MM.1S (cell line): ENCODE data around the gene PTGER1.

Experiments used
- DNase-seq: peaks from one replicate; pipeline ENCODE4 v3.0.0-alpha.2; 2015
- H2AFZ ChIP-seq: fragments of 300-600 bp; sonication (generic); 2 replicates; pipeline ENCODE4 v1.6.0; 2016; ENCODE audit warnings: antibody characterized with exemption, low read length
- H3F3A ChIP-seq: fragments of 300-600 bp; sonication (generic); 2 replicates; pipeline ENCODE4 v1.6.1; 2016; ENCODE audit warnings: mild to moderate bottlenecking, antibody characterized with exemption, low read length, moderate library complexity, mixed read lengths; ENCODE audit not compliant: insufficient read depth
- H3K27ac ChIP-seq: fragments of 300-600 bp; sonication (generic); 2 replicates; pipeline ENCODE4 v1.5.1; 2016; ENCODE audit warnings: mild to moderate bottlenecking, low read length
- H3K27me3 ChIP-seq: fragments of 300-600 bp; sonication (generic); replicated peaks from 2 replicates; pipeline ENCODE4 v1.6.0; 2016; ENCODE audit warnings: low read length; ENCODE audit not compliant: insufficient read depth
- H3K36me3 ChIP-seq: fragments of 300-600 bp; sonication (generic); replicated peaks from 2 replicates; pipeline ENCODE4 v1.6.1; 2016; ENCODE audit warnings: mild to moderate bottlenecking, low read length, mixed read lengths; ENCODE audit not compliant: insufficient read depth
- H3K4me1 ChIP-seq: fragments of 300-600 bp; sonication (generic); 2 replicates; pipeline ENCODE4 v1.6.1; 2016; ENCODE audit warnings: low read length, mixed read lengths
- H3K4me2 ChIP-seq: fragments of 300-600 bp; sonication (generic); 2 replicates; pipeline ENCODE4 v1.6.0; 2016; ENCODE audit warnings: low read depth, low read length
- H3K4me3 ChIP-seq: fragments of 300-600 bp; sonication (generic); 2 replicates; pipeline ENCODE4 v1.5.1; 2016; ENCODE audit warnings: low read length, mixed read lengths
- H3K79me2 ChIP-seq: fragments of 300-600 bp; sonication (generic); 2 replicates; pipeline ENCODE4 v1.6.1; 2016; ENCODE audit warnings: mixed run types, low read length, mixed read lengths
- H3K9ac ChIP-seq: fragments of 300-600 bp; sonication (generic); 2 replicates; pipeline ENCODE4 v1.6.1; 2016; ENCODE audit warnings: low read length, mixed read lengths
- H3K9me2 ChIP-seq: fragments of 300-600 bp; sonication (generic); replicated peaks from 2 replicates; pipeline ENCODE4 v1.6.1; 2016; ENCODE audit warnings: mild to moderate bottlenecking, low read length, mixed read lengths; ENCODE audit not compliant: insufficient read depth
- H3K9me3 ChIP-seq: fragments of 300-600 bp; sonication (generic); replicated peaks from 2 replicates; pipeline ENCODE4 v1.6.1; 2016; ENCODE audit warnings: mild to moderate bottlenecking, low read length, mixed read lengths; ENCODE audit not compliant: insufficient read depth
- H4K20me1 ChIP-seq: fragments of 300-600 bp; sonication (generic); 2 replicates; pipeline ENCODE4 v1.6.1; 2016; ENCODE audit warnings: mild to moderate bottlenecking, low read length, moderate library complexity, mixed read lengths; ENCODE audit not compliant: insufficient read depth
- CTCF ChIP-seq: fragments of 300-600 bp; sonication (generic); IDR thresholded peaks from 2 replicates; pipeline ENCODE4 v1.5.1; 2016; ENCODE audit warnings: antibody characterized with exemption, low read length, mixed read lengths
- EZH2 ChIP-seq: fragments of 300-600 bp; sonication (generic); optimal IDR thresholded peaks from 2 replicates; pipeline ENCODE3; 2017; ENCODE audit warnings: low read depth, mild to moderate bottlenecking, antibody characterized with exemption, low read length, mixed read lengths
- EZH2phosphoT487 ChIP-seq: fragments of 300-600 bp; sonication (generic); IDR thresholded peaks from 2 replicates; pipeline ENCODE4 v1.6.1; 2018; ENCODE audit warnings: antibody characterized with exemption, low read length

The PTGER1 gene

GRCh38 chr19:14487370-14488125, 12.4 kb upstream of the PTGER1 start:
- Histone ChIP-seq H3K36me3 (no peaks in the 10 kb centered on the region), H4K20me1 (no peaks in the 10 kb centered on the region), H3K9ac (no peak overlapping the region), H3K27me3 (no peaks in the 10 kb centered on the region), H3K4me1 (no peaks in the 10 kb centered on the region), H3F3A (no peaks in the 10 kb centered on the region; the same call in 1 of the 2 replicates), H3K79me2 (no peaks in the 10 kb centered on the region), H3K27ac (no peak overlapping the region), H3K9me2 (no peaks in the 10 kb centered on the region), H2AFZ (no peak overlapping the region), H3K4me3 (no peak overlapping the region), H3K4me2 (no peak overlapping the region), H3K9me3 (no peaks in the 10 kb centered on the region)
- TF ChIP-seq CTCF (no peak), EZH2phosphoT487 (no peak), EZH2 (no peak)
- DNase-seq: no peak

DNA sequence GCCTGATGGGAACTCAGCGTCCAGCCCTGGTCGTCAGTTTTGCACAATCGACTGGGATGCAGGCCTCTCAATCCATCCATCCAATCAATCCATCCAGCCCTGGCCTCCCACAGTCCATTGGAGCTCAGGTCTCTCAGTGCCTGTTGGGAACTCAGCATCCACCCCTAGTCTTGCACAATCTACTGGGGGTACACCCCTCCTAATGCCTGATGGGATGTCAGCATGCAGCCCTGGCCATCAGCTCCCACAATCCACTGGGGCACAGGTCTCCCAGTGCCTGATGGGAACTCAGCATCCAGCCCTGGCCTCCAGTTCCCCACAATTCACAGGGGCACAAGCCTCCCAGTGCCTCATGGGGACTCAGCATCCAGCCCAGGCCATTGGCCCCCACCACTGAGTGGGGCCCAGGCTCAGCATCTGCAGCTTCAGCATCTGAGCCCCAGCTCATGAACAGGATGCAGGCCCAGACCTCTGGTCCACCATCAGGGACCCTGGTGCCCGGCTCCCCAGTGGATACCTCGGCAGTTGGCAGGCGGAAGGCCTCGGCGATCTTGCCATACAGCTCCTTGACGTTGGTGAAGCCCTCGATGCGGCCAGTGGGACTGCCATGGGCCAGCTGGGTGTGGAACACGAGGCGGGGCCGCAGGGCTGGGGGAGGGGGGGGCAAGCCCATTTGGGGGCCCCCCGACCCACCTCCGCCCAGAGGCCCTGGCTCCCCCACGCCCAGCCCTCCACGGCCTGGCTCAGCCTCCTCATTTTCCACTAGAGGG, 7.2 kb upstream of the PTGER1 start:
- no peak for TF ChIP-seq EZH2
- no peak for TF ChIP-seq EZH2phosphoT487
- TF ChIP-seq CTCF: no peak
- H3K4me1 ChIP-seq: no peaks in the 10 kb centered on the region
- no peaks in the 10 kb centered on the region; the same call in 1 of the 2 replicates for H3F3A ChIP-seq
- H3K79me2 ChIP-seq: no peaks in the 10 kb centered on the region
- H3K4me2 ChIP-seq: no peak overlapping the region
- H4K20me1 ChIP-seq: no peaks in the 10 kb centered on the region
- no peak overlapping the region for H3K4me3 ChIP-seq
- no peak overlapping the region for H2AFZ ChIP-seq
- peaks cover 6% of the 10 kb centered on the region; the same call in 1 of the 2 replicates for H3K27me3 ChIP-seq
- no peak overlapping the region for H3K9ac ChIP-seq
- H3K27ac ChIP-seq: no peak overlapping the region
- H3K36me3 ChIP-seq: no peaks in the 10 kb centered on the region
- no peaks in the 10 kb centered on the region for H3K9me2 ChIP-seq
- DNase-seq: no peak
- H3K9me3 ChIP-seq: no peaks in the 10 kb centered on the region

GRCh38 chr19:14480700-14481079, 5.5 kb upstream of the PTGER1 start:
- Histone ChIP-seq H3K4me2 (no peak overlapping the region), H3K9ac (no peak overlapping the region), H4K20me1 (no peaks in the 10 kb centered on the region), H3K79me2 (no peaks in the 10 kb centered on the region), H3K4me3 (no peak overlapping the region), H3K36me3 (no peaks in the 10 kb centered on the region), H3K27me3 (peaks cover 20% of the 10 kb centered on the region), H2AFZ (no peak overlapping the region), H3K9me2 (no peaks in the 10 kb centered on the region), H3K4me1 (no peaks in the 10 kb centered on the region), H3F3A (no peaks in the 10 kb centered on the region), H3K9me3 (no peaks in the 10 kb centered on the region), H3K27ac (no peak overlapping the region)
- no peak for DNase-seq
- TF ChIP-seq CTCF (no peak), EZH2phosphoT487 (no peak), EZH2 (no peak)
